ENCODE results near the gene STEAP2.

Gene STEAP2

DNA sequence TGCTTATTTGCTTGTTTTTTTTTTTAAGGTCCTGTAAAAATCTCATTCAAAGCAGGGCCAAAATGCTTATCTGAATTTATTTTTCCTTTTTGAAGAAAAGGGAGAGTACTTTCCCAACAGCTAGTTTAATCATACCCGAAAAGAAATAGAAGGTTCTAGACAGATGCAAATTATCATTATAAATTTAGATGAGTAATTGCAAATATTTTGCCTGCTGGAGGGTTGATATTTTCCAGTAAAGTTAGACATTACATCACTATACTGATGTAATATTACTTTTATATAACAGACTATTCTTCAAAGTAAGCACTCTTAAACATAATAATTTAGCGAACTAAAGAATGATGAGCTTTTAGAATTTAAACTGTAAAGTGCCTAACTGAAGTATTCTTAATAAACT lies 19.3 kb downstream of the STEAP2 start:
- H3K27me3 ChIP-seq (ENCODE audit: insufficient read depth, low read length, poor library complexity), result no peaks in the 10 kb centered on the region
- H3K9me3 ChIP-seq (ENCODE audit: insufficient read depth, low read length, severe bottlenecking), result no peaks in the 10 kb centered on the region
- no peak overlapping the region for H3K4me2 ChIP-seq (ENCODE audit: insufficient read depth, low read length)
- H3K36me3 ChIP-seq (ENCODE audit: insufficient read depth, low read length), result no peaks in the 10 kb centered on the region
- H4K20me1 ChIP-seq (ENCODE audit: insufficient read depth, low read length), result no peaks in the 10 kb centered on the region
- TF ChIP-seq EZH2 (IDR thresholded peaks at IDR 0.05; ENCODE audit: borderline replicate concordance, low read depth, low read length, severe bottlenecking) (no peak), CTCF (IDR thresholded peaks at IDR 0.05; ENCODE audit: borderline replicate concordance, extremely low read depth, low read length, poor library complexity, severe bottlenecking) (no peak)
- no peak overlapping the region for H3K9ac ChIP-seq (ENCODE audit: low read depth, low read length)
- no peak overlapping the region for H2AFZ ChIP-seq (ENCODE audit: low read depth, low read length)
- DNase-seq, result no peak
- H3K79me2 ChIP-seq (ENCODE audit: insufficient read depth, low read length), result no peaks in the 10 kb centered on the region
- ATAC-seq (ENCODE audit: insufficient read depth, low read depth), result no peak
- no peak overlapping the region for H3K27ac ChIP-seq (ENCODE audit: low read length)
- no peak overlapping the region for H3K4me3 ChIP-seq (ENCODE audit: low read depth in 1 of 2, low read length in 2 of 2)
- H3K4me1 ChIP-seq (ENCODE audit: insufficient read depth, low read length), result no peaks in the 10 kb centered on the region

GRCh38 chr7:90231304-90231703 lies 19.8 kb downstream of the STEAP2 start:
- Histone ChIP-seq H3K27me3 (ENCODE audit: insufficient read depth, low read length, poor library complexity) (no peaks in the 10 kb centered on the region), H3K4me2 (ENCODE audit: insufficient read depth, low read length) (no peak overlapping the region), H3K79me2 (ENCODE audit: insufficient read depth, low read length) (no peaks in the 10 kb centered on the region), H3K9ac (ENCODE audit: low read depth, low read length) (no peak overlapping the region), H4K20me1 (ENCODE audit: insufficient read depth, low read length) (no peaks in the 10 kb centered on the region), H3K36me3 (ENCODE audit: insufficient read depth, low read length) (no peaks in the 10 kb centered on the region), H3K9me3 (ENCODE audit: insufficient read depth, low read length, severe bottlenecking) (no peaks in the 10 kb centered on the region), H3K27ac (ENCODE audit: low read length) (no peak overlapping the region), H3K4me1 (ENCODE audit: insufficient read depth, low read length) (no peaks in the 10 kb centered on the region), H2AFZ (ENCODE audit: low read depth, low read length) (no peak overlapping the region), H3K4me3 (ENCODE audit: low read depth in 1 of 2, low read length in 2 of 2) (no peak overlapping the region)
- TF ChIP-seq EZH2 (IDR thresholded peaks at IDR 0.05; ENCODE audit: borderline replicate concordance, low read depth, low read length, severe bottlenecking), result no peak
- no peak for TF ChIP-seq CTCF (IDR thresholded peaks at IDR 0.05; ENCODE audit: borderline replicate concordance, extremely low read depth, low read length, poor library complexity, severe bottlenecking)
- ATAC-seq (ENCODE audit: insufficient read depth, low read depth) (no peak), DNase-seq (no peak)

DNA sequence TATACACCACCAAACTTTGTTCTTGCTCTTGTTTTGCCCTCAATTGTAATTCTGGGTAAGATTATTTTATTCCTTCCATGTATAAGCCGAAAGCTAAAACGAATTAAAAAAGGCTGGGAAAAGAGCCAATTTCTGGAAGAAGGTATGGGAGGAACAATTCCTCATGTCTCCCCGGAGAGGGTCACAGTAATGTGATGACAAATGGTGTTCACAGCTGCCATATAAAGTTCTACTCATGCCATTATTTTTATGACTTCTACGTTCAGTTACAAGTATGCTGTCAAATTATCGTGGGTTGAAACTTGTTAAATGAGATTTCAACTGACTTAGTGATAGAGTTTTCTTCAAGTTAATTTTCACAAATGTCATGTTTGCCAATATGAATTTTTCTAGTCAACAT lies 20.9 kb downstream of the STEAP2 start:
- Histone ChIP-seq H3K4me1 (ENCODE audit: insufficient read depth, low read length) (no peaks in the 10 kb centered on the region), H2AFZ (ENCODE audit: low read depth, low read length) (no peak overlapping the region), H3K79me2 (ENCODE audit: insufficient read depth, low read length) (no peaks in the 10 kb centered on the region), H3K27me3 (ENCODE audit: insufficient read depth, low read length, poor library complexity) (no peaks in the 10 kb centered on the region), H4K20me1 (ENCODE audit: insufficient read depth, low read length) (no peaks in the 10 kb centered on the region), H3K27ac (ENCODE audit: low read length) (no peak overlapping the region), H3K9me3 (ENCODE audit: insufficient read depth, low read length, severe bottlenecking) (no peaks in the 10 kb centered on the region), H3K9ac (ENCODE audit: low read depth, low read length) (no peak overlapping the region), H3K36me3 (ENCODE audit: insufficient read depth, low read length) (no peaks in the 10 kb centered on the region), H3K4me2 (ENCODE audit: insufficient read depth, low read length) (no peak overlapping the region), H3K4me3 (ENCODE audit: low read depth in 1 of 2, low read length in 2 of 2) (no peak overlapping the region)
- TF ChIP-seq EZH2 (IDR thresholded peaks at IDR 0.05; ENCODE audit: borderline replicate concordance, low read depth, low read length, severe bottlenecking), result no peak
- TF ChIP-seq CTCF (IDR thresholded peaks at IDR 0.05; ENCODE audit: borderline replicate concordance, extremely low read depth, low read length, poor library complexity, severe bottlenecking), result no peak
- ATAC-seq (ENCODE audit: insufficient read depth, low read depth) (no peak), DNase-seq (no peak)

GRCh38 chr7:90233569-90233968 lies 22.0 kb downstream of the STEAP2 start:
- Histone ChIP-seq H3K9me3 (ENCODE audit: insufficient read depth, low read length, severe bottlenecking) (no peaks in the 10 kb centered on the region), H3K27ac (ENCODE audit: low read length) (no peak overlapping the region), H3K4me1 (ENCODE audit: insufficient read depth, low read length) (no peaks in the 10 kb centered on the region)

More at GRCh38 chr7:90233569-90233968, 22.0 kb downstream of the STEAP2 start:
- no peak overlapping the region for H3K4me3 ChIP-seq (ENCODE audit: low read depth in 1 of 2, low read length in 2 of 2)
- H3K79me2 ChIP-seq (ENCODE audit: insufficient read depth, low read length), result no peaks in the 10 kb centered on the region
- H3K36me3 ChIP-seq (ENCODE audit: insufficient read depth, low read length), result no peaks in the 10 kb centered on the region
- H4K20me1 ChIP-seq (ENCODE audit: insufficient read depth, low read length), result no peaks in the 10 kb centered on the region
- H3K4me2 ChIP-seq (ENCODE audit: insufficient read depth, low read length), result no peak overlapping the region
- DNase-seq (no peak), ATAC-seq (ENCODE audit: insufficient read depth, low read depth) (no peak)
- H3K27me3 ChIP-seq (ENCODE audit: insufficient read depth, low read length, poor library complexity), result no peaks in the 10 kb centered on the region
- H2AFZ ChIP-seq (ENCODE audit: low read depth, low read length), result no peak overlapping the region
- H3K9ac ChIP-seq (ENCODE audit: low read depth, low read length), result no peak overlapping the region
- TF ChIP-seq EZH2 (IDR thresholded peaks at IDR 0.05; ENCODE audit: borderline replicate concordance, low read depth, low read length, severe bottlenecking), result no peak
- no peak for TF ChIP-seq CTCF (IDR thresholded peaks at IDR 0.05; ENCODE audit: borderline replicate concordance, extremely low read depth, low read length, poor library complexity, severe bottlenecking)

Measured in DND-41 (cell line).